OCI-LY3 (cell line): Measurements from ENCODE around the gene NHLH1.

Experiments
- H2AFZ ChIP-seq: fragments of 200-600, 300-600 bp; shearing (Covaris generic); 2 replicates; pipeline ENCODE4 v1.6.0; 2014; ENCODE audit warnings: antibody characterized with exemption, low read depth, low read length
- H3K27ac ChIP-seq: fragments of 200-600, 300-600 bp; sonication (generic); 2 replicates; pipeline ENCODE4 v1.5.1; 2014; ENCODE audit warnings: mild to moderate bottlenecking, low read length, moderate library complexity, mixed read lengths
- H3K27me3 ChIP-seq: fragments of 200-600, 300-600 bp; sonication (generic); 2 replicates; pipeline ENCODE4 v1.6.1; 2014; ENCODE audit warnings: low read depth, low read length, mixed read lengths
- H3K36me3 ChIP-seq: fragments of 200-600, 300-600 bp; sonication (generic); replicated peaks from 2 replicates; pipeline ENCODE3; 2014; ENCODE audit warnings: low read depth, low read length, mixed read lengths
- H3K4me1 ChIP-seq: fragments of 300-600, 200-600 bp; sonication (generic); 2 replicates; pipeline ENCODE4 v1.6.1; 2014; ENCODE audit warnings: low read length, mixed read lengths
- H3K4me2 ChIP-seq: fragments of 200-600, 300-600 bp; sonication (generic); 2 replicates; pipeline ENCODE4 v1.6.1; 2014; ENCODE audit warnings: low read length, mixed read lengths
- H3K4me3 ChIP-seq: fragments of 300-600, 200-600 bp; sonication (generic); 2 replicates; pipeline ENCODE4 v1.5.1; 2014; ENCODE audit warnings: antibody characterized with exemption, mild to moderate bottlenecking, low read length, moderate library complexity
- H3K79me2 ChIP-seq: fragments of 300-600, 200-600 bp; shearing (Covaris generic); 2 replicates; pipeline ENCODE4 v1.6.1; 2014; ENCODE audit warnings: mild to moderate bottlenecking, low read length, mixed read lengths
- H3K9ac ChIP-seq: fragments of 300-600, 200-600 bp; shearing (Covaris generic); 2 replicates; pipeline ENCODE4 v1.6.0; 2014; ENCODE audit warnings: mild to moderate bottlenecking, low read length, moderate library complexity
- H3K9me3 ChIP-seq: fragments of 200-600, 300-600 bp; shearing (Covaris generic); 2 replicates; pipeline ENCODE4 v1.6.1; 2014; ENCODE audit warnings: low read length, mixed read lengths; ENCODE audit not compliant: insufficient read depth
- H4K20me1 ChIP-seq: fragments of 200-600, 300-600 bp; sonication (generic); 2 replicates; pipeline ENCODE4 v1.6.1; 2016; ENCODE audit warnings: low read length, mixed read lengths; ENCODE audit not compliant: insufficient read depth
- EZH2phosphoT487 ChIP-seq: fragments of 200-600 bp; shearing (Covaris generic); IDR thresholded peaks from 2 replicates; pipeline ENCODE4 v1.6.1; 2018; ENCODE audit warnings: antibody characterized with exemption, mixed run types, low read depth
- TF ChIP-seq, protein P1 (sequence below): fragments of 200-600, 300-600 bp; sonication (generic); IDR thresholded peaks from 2 replicates; pipeline ENCODE4 v1.5.1; 2014; ENCODE audit warnings: antibody characterized with exemption, low read length, low read depth

The NHLH1 gene

DNA sequence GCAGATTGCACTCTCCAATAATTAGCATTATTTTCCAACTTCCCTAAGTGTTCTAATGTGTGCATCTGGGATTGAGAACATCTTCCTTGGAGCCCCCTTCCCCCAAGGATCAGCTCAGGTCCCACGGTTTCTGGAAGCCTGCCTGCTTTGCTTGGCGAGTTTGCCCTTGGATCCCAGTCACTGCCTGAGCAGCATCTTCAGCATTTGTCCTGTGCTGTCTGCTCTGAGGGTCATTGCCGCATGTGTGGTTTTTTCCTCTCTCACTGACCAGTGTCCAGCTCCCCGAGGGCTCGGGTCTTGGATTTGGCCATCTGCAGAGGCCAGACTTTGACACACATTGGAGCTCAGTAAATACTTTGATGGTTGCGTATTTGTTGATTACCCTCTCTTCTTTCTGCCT, 51.6 kb downstream of the NHLH1 start:
- Histone ChIP-seq H3K9me3 (no peaks in the 10 kb centered on the region), H4K20me1 (no peaks in the 10 kb centered on the region), H3K36me3 (no peaks in the 10 kb centered on the region), H3K9ac (no peak overlapping the region), H3K27ac (no peak overlapping the region), H3K79me2 (no peaks in the 10 kb centered on the region), H2AFZ (no peak overlapping the region), H3K4me2 (no peak overlapping the region), H3K27me3 (no peaks in the 10 kb centered on the region), H3K4me3 (no peak overlapping the region), H3K4me1 (no peaks in the 10 kb centered on the region)
- TF ChIP-seq, protein P1, sequence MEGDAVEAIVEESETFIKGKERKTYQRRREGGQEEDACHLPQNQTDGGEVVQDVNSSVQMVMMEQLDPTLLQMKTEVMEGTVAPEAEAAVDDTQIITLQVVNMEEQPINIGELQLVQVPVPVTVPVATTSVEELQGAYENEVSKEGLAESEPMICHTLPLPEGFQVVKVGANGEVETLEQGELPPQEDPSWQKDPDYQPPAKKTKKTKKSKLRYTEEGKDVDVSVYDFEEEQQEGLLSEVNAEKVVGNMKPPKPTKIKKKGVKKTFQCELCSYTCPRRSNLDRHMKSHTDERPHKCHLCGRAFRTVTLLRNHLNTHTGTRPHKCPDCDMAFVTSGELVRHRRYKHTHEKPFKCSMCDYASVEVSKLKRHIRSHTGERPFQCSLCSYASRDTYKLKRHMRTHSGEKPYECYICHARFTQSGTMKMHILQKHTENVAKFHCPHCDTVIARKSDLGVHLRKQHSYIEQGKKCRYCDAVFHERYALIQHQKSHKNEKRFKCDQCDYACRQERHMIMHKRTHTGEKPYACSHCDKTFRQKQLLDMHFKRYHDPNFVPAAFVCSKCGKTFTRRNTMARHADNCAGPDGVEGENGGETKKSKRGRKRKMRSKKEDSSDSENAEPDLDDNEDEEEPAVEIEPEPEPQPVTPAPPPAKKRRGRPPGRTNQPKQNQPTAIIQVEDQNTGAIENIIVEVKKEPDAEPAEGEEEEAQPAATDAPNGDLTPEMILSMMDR: no peak
- no peak for TF ChIP-seq EZH2phosphoT487

GRCh38 chr1:160419150-160419837, 52.4 kb downstream of the NHLH1 start:
- Histone ChIP-seq H3K9ac (no peak overlapping the region), H3K4me1 (no peaks in the 10 kb centered on the region), H3K27ac (no peak overlapping the region), H4K20me1 (no peaks in the 10 kb centered on the region), H2AFZ (no peak overlapping the region), H3K9me3 (no peaks in the 10 kb centered on the region), H3K79me2 (no peaks in the 10 kb centered on the region), H3K4me3 (no peak overlapping the region), H3K27me3 (no peaks in the 10 kb centered on the region), H3K4me2 (no peak overlapping the region), H3K36me3 (no peaks in the 10 kb centered on the region)
- TF ChIP-seq, protein P1: no peak
- TF ChIP-seq EZH2phosphoT487: no peak

DNA sequence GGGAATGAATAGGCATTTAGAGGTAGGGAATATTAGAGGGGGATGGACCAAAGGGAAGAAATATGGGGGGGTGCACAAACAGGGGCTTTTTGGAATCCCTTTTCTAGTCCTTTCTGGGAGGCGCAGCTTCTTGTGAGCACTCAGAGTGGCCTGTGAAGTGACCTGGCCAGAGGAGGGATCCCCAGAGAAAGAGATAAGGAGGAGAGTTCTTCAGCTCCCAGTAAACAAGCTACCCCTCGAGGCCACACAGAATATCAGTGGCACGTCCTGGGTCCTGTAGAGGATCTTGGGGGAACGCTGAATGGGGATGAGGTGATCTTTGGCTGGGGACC, 52.9 kb downstream of the NHLH1 start:
- Histone ChIP-seq H3K27ac (no peak overlapping the region), H2AFZ (no peak overlapping the region), H3K4me3 (no peak overlapping the region), H3K9ac (no peak overlapping the region), H3K4me1 (no peaks in the 10 kb centered on the region), H4K20me1 (no peaks in the 10 kb centered on the region), H3K9me3 (no peaks in the 10 kb centered on the region), H3K27me3 (no peaks in the 10 kb centered on the region), H3K4me2 (no peak overlapping the region), H3K36me3 (no peaks in the 10 kb centered on the region), H3K79me2 (no peaks in the 10 kb centered on the region)
- no peak for TF ChIP-seq EZH2phosphoT487
- TF ChIP-seq, protein P1: no peak

DNA sequence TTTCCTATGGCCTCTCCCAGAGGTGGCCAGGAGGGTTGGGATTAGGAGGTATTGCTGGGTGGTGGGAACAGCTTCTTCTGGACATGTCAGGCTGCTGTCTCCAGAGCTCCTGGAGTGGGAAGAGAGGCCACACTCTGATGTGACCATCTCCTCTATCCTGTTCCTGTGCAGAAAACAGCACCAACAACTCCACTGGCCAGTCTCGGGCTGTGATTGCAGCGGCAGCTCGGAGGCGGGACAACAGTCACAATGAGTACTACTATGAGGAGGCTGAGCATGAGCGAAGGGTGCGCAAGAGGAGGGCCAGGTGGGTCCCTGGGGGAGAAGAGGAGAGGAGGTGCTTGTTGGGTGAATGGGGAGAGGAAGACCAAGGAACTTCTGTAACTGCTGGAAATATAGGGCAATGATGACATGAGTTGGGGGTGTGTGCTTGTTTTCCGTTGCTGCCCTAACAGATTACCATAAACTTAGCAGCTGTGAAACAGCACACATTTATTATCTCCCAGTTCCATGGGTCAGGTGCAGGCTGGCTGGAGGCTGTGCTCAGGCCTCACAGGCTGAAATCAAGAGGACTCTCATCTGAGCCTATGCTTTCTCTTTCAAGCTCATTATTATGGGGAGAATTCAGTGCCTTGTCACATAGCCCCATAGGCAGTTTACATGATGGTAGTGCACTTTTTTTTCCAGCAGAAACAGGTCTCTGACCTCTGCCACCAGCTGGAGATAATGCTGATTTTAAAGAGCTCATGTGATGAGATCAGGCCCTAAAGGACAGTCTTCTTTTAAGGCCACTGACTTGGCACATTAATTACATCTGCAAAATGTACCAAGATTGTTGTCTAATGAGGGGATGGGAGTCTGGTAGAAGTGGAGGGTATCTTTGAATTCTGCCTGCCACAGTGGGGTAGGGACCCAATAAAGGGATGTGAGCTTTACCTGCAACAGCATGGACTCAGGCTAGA, 54.3 kb downstream of the NHLH1 start:
- no peaks in the 10 kb centered on the region for H3K27me3 ChIP-seq
- H4K20me1 ChIP-seq: no peaks in the 10 kb centered on the region
- no peaks in the 10 kb centered on the region for H3K4me1 ChIP-seq
- no peak overlapping the region for H3K27ac ChIP-seq
- H3K4me3 ChIP-seq: no peak overlapping the region
- no peak overlapping the region for H3K9ac ChIP-seq
- H3K9me3 ChIP-seq: no peaks in the 10 kb centered on the region
- TF ChIP-seq EZH2phosphoT487: no peak
- no peak overlapping the region for H3K4me2 ChIP-seq
- no peak overlapping the region for H2AFZ ChIP-seq
- no peaks in the 10 kb centered on the region for H3K36me3 ChIP-seq
- no peaks in the 10 kb centered on the region for H3K79me2 ChIP-seq
